Measurements from ENCODE around the gene ETS2.

ETS2 gene

DNA sequence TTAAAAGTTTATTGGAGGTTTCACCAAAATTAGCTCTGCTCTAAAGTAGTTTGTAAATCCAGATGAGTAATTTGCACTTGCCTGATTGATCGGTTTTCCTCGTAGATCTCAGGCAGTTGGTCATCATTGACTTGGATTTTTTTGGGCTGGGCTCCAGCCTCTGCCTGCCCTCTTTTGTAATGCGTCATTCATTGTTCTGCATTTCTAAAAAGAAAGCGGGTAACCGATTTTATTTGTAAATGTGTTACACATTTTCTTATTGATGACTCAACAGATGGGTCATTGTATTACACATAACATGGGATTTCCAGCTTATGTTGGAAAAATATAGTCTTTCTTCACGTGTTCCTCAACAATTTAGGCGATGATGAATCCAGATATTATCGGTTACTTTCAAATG, 5.5 kb downstream of the ETS2 start:
- H3K79me1 ChIP-seq (ENCODE audit: low read depth, low read length): no peaks in the 10 kb centered on the region
- no peak overlapping the region for H2BK12ac ChIP-seq (ENCODE audit: low read length)
- H3K4ac ChIP-seq (ENCODE audit: low read length): no peak overlapping the region
- no peak for DNase-seq (ENCODE audit: low spot score)
- H4K91ac ChIP-seq (ENCODE audit: low read depth, low read length, poor library complexity): no peak overlapping the region
- H3K27ac ChIP-seq (replicated peaks; ENCODE audit: low read length): no peak overlapping the region
- no peak overlapping the region for H3K9ac ChIP-seq (ENCODE audit: low read depth, low read length, poor library complexity)
- peaks cover 0 to 1% of the 10 kb centered on the region in 2 donors for H3K9me3 ChIP-seq (replicated peaks in 1 of 2; ENCODE audit: control insufficient read depth in 2 of 2, insufficient read depth in 1 of 2, low read depth in 1 of 2, low read length in 2 of 2)
- peaks cover 12 to 48% of the 10 kb centered on the region in 2 donors for H3K36me3 ChIP-seq (replicated peaks in 1 of 2; ENCODE audit: control insufficient read depth in 2 of 2, insufficient read depth in 2 of 2, low read length in 2 of 2)
- no peak overlapping the region for H4K8ac ChIP-seq (ENCODE audit: low read depth, low read length)
- no peak overlapping the region for H2BK15ac ChIP-seq (ENCODE audit: low read length)
- H3K27me3 ChIP-seq (ENCODE audit: control insufficient read depth in 3 of 3, insufficient read depth in 3 of 3, low read depth in 1 of 3, low read length in 3 of 3): no peaks in the 10 kb centered on the region
- no peak overlapping the region for H3K4me2 ChIP-seq (ENCODE audit: insufficient read depth, low read length, poor library complexity, severe bottlenecking)
- WGBS, 2 donors (ENCODE audit: extremely low coverage in 2 of 2, insufficient read length in 2 of 2, insufficient replicate concordance in 1 of 2): no CpG with 5 or more reads among the region's 8 CpGs
- H2AK5ac ChIP-seq (ENCODE audit: low read depth, low read length): no peak overlapping the region
- H3K14ac ChIP-seq (ENCODE audit: low read length): no peak overlapping the region
- H2AFZ ChIP-seq (ENCODE audit: low read length): no peak overlapping the region
- no peak overlapping the region for H2BK120ac ChIP-seq (ENCODE audit: low read depth, low read length)
- no peak overlapping the region for H3K4me3 ChIP-seq (ENCODE audit: low read length in 2 of 2)
- H2BK5ac ChIP-seq (ENCODE audit: low read length): no peak overlapping the region
- H3K4me1 ChIP-seq (ENCODE audit: control insufficient read depth in 2 of 2, insufficient read depth in 1 of 2, low read depth in 1 of 2, low read length in 2 of 2): peaks cover 5 to 10% of the 10 kb centered on the region in 2 donors
- no peak overlapping the region for H3K18ac ChIP-seq (ENCODE audit: low read length)
- no peak overlapping the region for H3K23ac ChIP-seq (ENCODE audit: low read depth, low read length, poor library complexity)

DNA sequence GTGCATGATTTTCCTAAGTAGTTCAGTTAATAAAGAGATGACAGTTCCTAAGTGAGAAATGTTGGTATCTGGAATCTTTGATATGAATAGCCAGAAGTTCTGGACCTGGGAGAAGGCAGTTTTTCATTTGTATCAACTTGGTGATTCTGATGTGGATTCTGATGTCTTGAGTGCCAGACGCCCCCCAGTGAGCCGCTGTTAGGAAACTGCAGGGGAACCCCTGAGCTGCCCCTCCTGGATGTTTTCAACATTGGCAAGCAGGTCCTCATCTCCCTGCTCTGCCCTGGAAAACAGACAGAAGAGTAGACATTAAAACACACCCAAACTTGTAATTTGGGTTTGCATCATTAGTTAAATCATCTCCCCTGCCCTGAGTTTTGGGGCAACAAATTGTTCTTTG, 7.4 kb downstream of the ETS2 start:
- no peak overlapping the region for H2BK12ac ChIP-seq (ENCODE audit: low read length)
- no peak for DNase-seq (ENCODE audit: low spot score)
- H3K9ac ChIP-seq (ENCODE audit: low read depth, low read length, poor library complexity): no peak overlapping the region
- no peak overlapping the region for H2BK120ac ChIP-seq (ENCODE audit: low read depth, low read length)
- H3K4me1 ChIP-seq (ENCODE audit: control insufficient read depth in 2 of 2, insufficient read depth in 1 of 2, low read depth in 1 of 2, low read length in 2 of 2): peaks cover 0 to 7% of the 10 kb centered on the region in 2 donors
- H2AK5ac ChIP-seq (ENCODE audit: low read depth, low read length): no peak overlapping the region
- peaks cover 23 to 67% of the 10 kb centered on the region in 2 donors for H3K36me3 ChIP-seq (replicated peaks in 1 of 2; ENCODE audit: control insufficient read depth in 2 of 2, insufficient read depth in 2 of 2, low read length in 2 of 2)
- H3K4me2 ChIP-seq (ENCODE audit: insufficient read depth, low read length, poor library complexity, severe bottlenecking): no peak overlapping the region
- H3K27ac ChIP-seq (replicated peaks; ENCODE audit: low read length): no peak overlapping the region
- no peak overlapping the region for H3K14ac ChIP-seq (ENCODE audit: low read length)
- no peak overlapping the region for H4K8ac ChIP-seq (ENCODE audit: low read depth, low read length)
- H3K18ac ChIP-seq (ENCODE audit: low read length): no peak overlapping the region
- no peak overlapping the region for H3K4me3 ChIP-seq (ENCODE audit: low read length in 2 of 2)
- no peaks in the 10 kb centered on the region for H3K79me1 ChIP-seq (ENCODE audit: low read depth, low read length)
- H3K27me3 ChIP-seq (ENCODE audit: control insufficient read depth in 3 of 3, insufficient read depth in 3 of 3, low read depth in 1 of 3, low read length in 3 of 3): no peaks in the 10 kb centered on the region
- peaks cover 0 to 1% of the 10 kb centered on the region in 2 donors for H3K9me3 ChIP-seq (replicated peaks in 1 of 2; ENCODE audit: control insufficient read depth in 2 of 2, insufficient read depth in 1 of 2, low read depth in 1 of 2, low read length in 2 of 2)
- H2BK5ac ChIP-seq (ENCODE audit: low read length): no peak overlapping the region
- H2BK15ac ChIP-seq (ENCODE audit: low read length): no peak overlapping the region
- WGBS, 2 donors (ENCODE audit: extremely low coverage in 2 of 2, insufficient read length in 2 of 2, insufficient replicate concordance in 1 of 2): no CpG with 5 or more reads among the region's 2 CpGs
- no peak overlapping the region for H3K23ac ChIP-seq (ENCODE audit: low read depth, low read length, poor library complexity)
- no peak overlapping the region for H3K4ac ChIP-seq (ENCODE audit: low read length)
- H4K91ac ChIP-seq (ENCODE audit: low read depth, low read length, poor library complexity): no peak overlapping the region
- H2AFZ ChIP-seq (ENCODE audit: low read length): no peak overlapping the region

DNA sequence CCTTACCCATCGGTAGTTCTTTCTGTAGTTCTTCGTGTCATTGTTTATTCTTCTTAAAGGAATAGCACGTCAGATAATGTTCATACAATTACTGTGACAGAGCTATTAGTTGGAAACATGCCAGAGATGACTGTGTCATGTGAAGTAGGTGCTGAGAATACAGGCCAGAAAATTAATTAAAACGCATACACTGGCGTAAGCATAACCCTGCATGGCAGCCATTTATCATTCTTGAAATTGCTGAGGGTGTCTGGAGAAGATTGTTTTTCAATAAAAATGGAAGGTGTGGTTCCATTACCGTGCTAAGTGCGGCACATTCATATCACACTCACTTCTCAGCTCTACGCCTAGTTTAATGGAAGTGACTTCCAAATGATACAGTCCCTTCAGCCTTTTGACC, 7.8 kb downstream of the ETS2 start:
- no peak overlapping the region for H2AFZ ChIP-seq (ENCODE audit: low read length)
- DNase-seq (ENCODE audit: low spot score): no peak
- H3K4ac ChIP-seq (ENCODE audit: low read length): no peak overlapping the region
- H3K4me1 ChIP-seq (ENCODE audit: control insufficient read depth in 2 of 2, insufficient read depth in 1 of 2, low read depth in 1 of 2, low read length in 2 of 2): peaks cover 0 to 4% of the 10 kb centered on the region in 2 donors
- H3K27ac ChIP-seq (replicated peaks; ENCODE audit: low read length): no peak overlapping the region
- H2BK12ac ChIP-seq (ENCODE audit: low read length): no peak overlapping the region
- no peak overlapping the region for H3K14ac ChIP-seq (ENCODE audit: low read length)
- H3K4me3 ChIP-seq (ENCODE audit: low read length in 2 of 2): no peak overlapping the region
- no peak overlapping the region for H2AK5ac ChIP-seq (ENCODE audit: low read depth, low read length)
- H3K9ac ChIP-seq (ENCODE audit: low read depth, low read length, poor library complexity): no peak overlapping the region
- no peak overlapping the region for H4K91ac ChIP-seq (ENCODE audit: low read depth, low read length, poor library complexity)
- H3K36me3 ChIP-seq (replicated peaks in 1 of 2; ENCODE audit: control insufficient read depth in 2 of 2, insufficient read depth in 2 of 2, low read length in 2 of 2): peaks cover 28 to 71% of the 10 kb centered on the region in 2 donors
- H3K79me1 ChIP-seq (ENCODE audit: low read depth, low read length): no peaks in the 10 kb centered on the region
- no peaks in the 10 kb centered on the region for H3K27me3 ChIP-seq (ENCODE audit: control insufficient read depth in 3 of 3, insufficient read depth in 3 of 3, low read depth in 1 of 3, low read length in 3 of 3)
- no peak overlapping the region for H2BK5ac ChIP-seq (ENCODE audit: low read length)
- no peak overlapping the region for H2BK15ac ChIP-seq (ENCODE audit: low read length)
- no peak overlapping the region for H3K23ac ChIP-seq (ENCODE audit: low read depth, low read length, poor library complexity)
- no peak overlapping the region for H2BK120ac ChIP-seq (ENCODE audit: low read depth, low read length)
- peaks cover 0 to 1% of the 10 kb centered on the region in 2 donors for H3K9me3 ChIP-seq (replicated peaks in 1 of 2; ENCODE audit: control insufficient read depth in 2 of 2, insufficient read depth in 1 of 2, low read depth in 1 of 2, low read length in 2 of 2)
- no peak overlapping the region for H3K4me2 ChIP-seq (ENCODE audit: insufficient read depth, low read length, poor library complexity, severe bottlenecking)
- no peak overlapping the region for H4K8ac ChIP-seq (ENCODE audit: low read depth, low read length)
- WGBS, 2 donors (ENCODE audit: extremely low coverage in 2 of 2, insufficient read length in 2 of 2, insufficient replicate concordance in 1 of 2): no CpG with 5 or more reads among the region's 8 CpGs
- H3K18ac ChIP-seq (ENCODE audit: low read length): no peak overlapping the region

DNA sequence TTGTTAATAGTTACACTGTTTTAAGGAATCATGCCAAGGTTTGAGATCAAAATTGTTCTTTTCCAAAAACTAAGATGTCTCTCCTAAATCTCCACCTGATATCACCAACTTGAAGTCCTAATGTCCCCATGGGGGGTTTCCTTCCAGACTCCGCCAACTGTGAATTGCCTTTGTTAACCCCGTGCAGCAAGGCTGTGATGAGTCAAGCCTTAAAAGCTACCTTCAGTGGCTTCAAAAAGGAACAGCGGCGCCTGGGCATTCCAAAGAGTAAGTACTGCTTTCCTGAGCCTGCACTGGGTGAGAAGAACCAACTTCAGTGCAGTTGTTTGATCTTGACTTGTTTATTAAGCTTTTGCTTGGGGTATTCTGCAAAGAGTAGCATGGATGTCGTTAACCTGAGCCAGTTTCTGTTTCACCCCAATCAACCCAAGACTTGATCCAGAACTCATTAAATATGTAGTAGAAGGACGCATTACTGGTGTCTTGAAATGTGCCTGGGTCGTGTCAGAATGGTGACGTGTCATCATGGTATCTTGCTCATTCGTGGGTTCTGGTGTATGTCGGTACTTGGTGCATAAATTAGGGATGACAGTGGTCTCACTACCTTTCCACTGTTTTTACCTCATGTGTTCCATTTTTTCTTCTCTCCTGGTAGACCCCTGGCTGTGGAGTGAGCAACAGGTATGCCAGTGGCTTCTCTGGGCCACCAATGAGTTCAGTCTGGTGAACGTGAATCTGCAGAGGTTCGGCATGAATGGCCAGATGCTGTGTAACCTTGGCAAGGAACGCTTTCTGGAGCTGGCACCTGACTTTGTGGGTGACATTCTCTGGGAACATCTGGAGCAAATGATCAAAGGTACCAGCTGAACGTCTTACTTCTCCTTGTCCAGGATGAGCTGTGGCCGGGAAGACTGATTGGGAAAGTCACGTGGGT, 8.7 kb downstream of the ETS2 start:
- Histone ChIP-seq H2BK120ac (ENCODE audit: low read depth, low read length) (no peak overlapping the region), H2BK15ac (ENCODE audit: low read length) (no peak overlapping the region), H3K14ac (ENCODE audit: low read length) (peak overlapping the region; percentile 27), H3K9ac (ENCODE audit: low read depth, low read length, poor library complexity) (no peak overlapping the region), H2AK5ac (ENCODE audit: low read depth, low read length) (no peak overlapping the region), H4K8ac (ENCODE audit: low read depth, low read length) (no peak overlapping the region), H2BK12ac (ENCODE audit: low read length) (no peak overlapping the region), H4K91ac (ENCODE audit: low read depth, low read length, poor library complexity) (no peak overlapping the region), H2AFZ (ENCODE audit: low read length) (no peak overlapping the region), H3K4me2 (ENCODE audit: insufficient read depth, low read length, poor library complexity, severe bottlenecking) (no peak overlapping the region), H3K79me1 (ENCODE audit: low read depth, low read length) (peaks cover under 1% of the 10 kb centered on the region), H3K4me3 (ENCODE audit: low read length in 2 of 2) (no peak overlapping the region), H2BK5ac (ENCODE audit: low read length) (no peak overlapping the region), H3K23ac (ENCODE audit: low read depth, low read length, poor library complexity) (no peak overlapping the region), H3K36me3 (replicated peaks in 1 of 2; ENCODE audit: control insufficient read depth in 2 of 2, insufficient read depth in 2 of 2, low read length in 2 of 2) (peaks cover 36 to 79% of the 10 kb centered on the region in 2 donors), H3K18ac (ENCODE audit: low read length) (no peak overlapping the region), H3K27me3 (ENCODE audit: control insufficient read depth in 3 of 3, insufficient read depth in 3 of 3, low read depth in 1 of 3, low read length in 3 of 3) (no peaks in the 10 kb centered on the region), H3K4me1 (ENCODE audit: control insufficient read depth in 2 of 2, insufficient read depth in 1 of 2, low read depth in 1 of 2, low read length in 2 of 2) (no peaks in the 10 kb centered on the region), H3K4ac (ENCODE audit: low read length) (no peak overlapping the region), H3K9me3 (replicated peaks in 1 of 2; ENCODE audit: control insufficient read depth in 2 of 2, insufficient read depth in 1 of 2, low read depth in 1 of 2, low read length in 2 of 2) (peaks cover 0 to 7% of the 10 kb centered on the region in 2 donors), H3K27ac (replicated peaks; ENCODE audit: low read length) (no peak overlapping the region)
- no peak for DNase-seq (ENCODE audit: low spot score)
- no CpG with 5 or more reads among the region's 16 CpGs for WGBS, 2 donors (ENCODE audit: extremely low coverage in 2 of 2, insufficient read length in 2 of 2, insufficient replicate concordance in 1 of 2)
